SK-N-SH treated with all-trans-retinoic acid at 6 μM for 48 hours (cell line): ENCODE measurements around the gene IL20.

Experiments used
- ATAC-seq: fragments of 200-7000 bp; cut with Tn5 transposase; 3 replicates; pipeline ENCODE4 v1.9.1; 2020; ENCODE audit warnings: mild to moderate bottlenecking, moderate library complexity
- ARNTL ChIP-seq: fragments of 450-650 bp; formaldehyde crosslinking; IDR thresholded peaks from 2 replicates; pipeline ENCODE4 v1.5.0; 2020; ENCODE audit warnings: low read depth, mild to moderate bottlenecking, moderate library complexity, borderline replicate concordance
- BACH2 ChIP-seq: fragments of 250-450 bp; sonication (Bioruptor Pico); IDR thresholded peaks from 2 replicates; pipeline ENCODE4 v1.9.0; 2021; ENCODE audit warnings: mild to moderate bottlenecking, borderline replicate concordance
- CSDC2 ChIP-seq: fragments of 250-450 bp; sonication (Bioruptor Pico); IDR thresholded peaks from 2 replicates; pipeline ENCODE4 v1.5.0; 2020; ENCODE audit warnings: mild to moderate bottlenecking, moderate library complexity
- GLIS3 ChIP-seq: fragments of 250-450 bp; sonication (Bioruptor Pico); IDR thresholded peaks from 2 replicates; pipeline ENCODE4 v1.5.0; 2020; ENCODE audit warnings: mild to moderate bottlenecking, moderate library complexity
- OSR1 ChIP-seq: fragments of 250-450 bp; sonication (Bioruptor Pico); IDR thresholded peaks from 2 replicates; pipeline ENCODE4 v1.8.0; 2022; ENCODE audit warnings: moderate library complexity, mild to moderate bottlenecking, inconsistent platforms
- PPARA ChIP-seq: fragments of 250-450 bp; sonication (Bioruptor Pico); IDR thresholded peaks from 2 replicates; pipeline ENCODE4 v1.5.0; 2020; ENCODE audit warnings: mild to moderate bottlenecking, borderline replicate concordance
- RARB ChIP-seq: fragments of 250-450 bp; sonication (Bioruptor Pico); IDR thresholded peaks from 2 replicates; pipeline ENCODE4 v1.8.0; 2021; ENCODE audit warnings: mild to moderate bottlenecking, moderate library complexity
- TCF4 ChIP-seq: fragments of 250-450 bp; sonication (Bioruptor Pico); IDR thresholded peaks from 2 replicates; pipeline ENCODE4 v1.8.0; 2021; ENCODE audit warnings: mild to moderate bottlenecking, moderate library complexity, borderline replicate concordance
- TOX ChIP-seq: fragments of 250-450 bp; sonication (Bioruptor Pico); IDR thresholded peaks from 2 replicates; pipeline ENCODE4 v1.8.0; 2021; ENCODE audit warnings: mild to moderate bottlenecking, moderate library complexity, borderline replicate concordance
- ZFP3 ChIP-seq: fragments of 250-450 bp; sonication (Bioruptor Pico); IDR thresholded peaks from 2 replicates; pipeline ENCODE4 v1.5.0; 2020; ENCODE audit warnings: mild to moderate bottlenecking, moderate library complexity
- ZNF565 ChIP-seq: fragments of 450-650 bp; formaldehyde crosslinking; conservative IDR thresholded peaks from 2 replicates; pipeline ENCODE4 v1.5.0; 2020; ENCODE audit warnings: low read depth, mild to moderate bottlenecking, moderate library complexity
- ZNF70 ChIP-seq: fragments of 450-650 bp; formaldehyde crosslinking; IDR thresholded peaks from 2 replicates; pipeline ENCODE4 v1.5.0; 2020; ENCODE audit warnings: mild to moderate bottlenecking, moderate library complexity
- ZNF8 ChIP-seq: fragments of 450-650 bp; formaldehyde crosslinking; IDR thresholded peaks from 2 replicates; pipeline ENCODE4 v1.5.0; 2020; ENCODE audit warnings: mild to moderate bottlenecking, moderate library complexity
- TF ChIP-seq, protein P1 (sequence below): fragments of 250-450 bp; sonication (Bioruptor Pico); IDR thresholded peaks from 2 replicates; pipeline ENCODE4 v1.5.0; 2020; ENCODE audit warnings: mild to moderate bottlenecking, moderate library complexity
- TF ChIP-seq, protein P2 (sequence below): fragments of 250-450 bp; sonication (Bioruptor Pico); IDR thresholded peaks from 2 replicates; pipeline ENCODE4 v1.8.0; 2020; ENCODE audit warnings: mild to moderate bottlenecking, moderate library complexity, borderline replicate concordance
- TF ChIP-seq, protein P3 (sequence below): fragments of 250-450 bp; sonication (Bioruptor Pico); IDR thresholded peaks from 2 replicates; pipeline ENCODE4 v1.8.0; 2021; ENCODE audit warnings: low read depth, mild to moderate bottlenecking, moderate library complexity, borderline replicate concordance
- TF ChIP-seq, protein P4 (sequence below): fragments of 250-450 bp; sonication (Bioruptor Pico); IDR thresholded peaks from 2 replicates; pipeline ENCODE4 v1.5.1; 2021; ENCODE audit warnings: mild to moderate bottlenecking, moderate library complexity
- TF ChIP-seq, protein P5 (sequence below): fragments of 250-450 bp; sonication (Bioruptor Pico); IDR thresholded peaks from 2 replicates; pipeline ENCODE4 v1.5.1; 2020; ENCODE audit warnings: low read depth, mild to moderate bottlenecking, moderate library complexity

Gene IL20

DNA sequence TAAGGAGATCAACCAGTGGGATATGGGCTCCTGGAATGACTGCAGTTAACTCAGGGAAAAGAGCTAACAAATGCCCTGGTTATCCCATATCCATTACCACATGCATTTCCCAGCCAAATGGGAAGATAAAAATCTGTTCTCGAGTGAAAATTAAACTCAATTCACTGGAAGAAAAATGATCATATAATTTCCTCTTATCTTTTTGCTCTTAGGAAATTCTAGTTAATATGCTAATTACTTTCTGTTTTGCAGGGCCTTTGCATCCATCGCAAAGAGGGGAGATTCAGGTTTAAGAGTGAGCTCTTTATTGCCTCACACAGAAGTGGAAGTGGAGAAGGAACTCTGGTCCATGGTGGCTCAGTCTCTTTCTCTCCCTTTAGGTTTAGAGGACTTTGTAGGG is 28.0 kb downstream of the IL20 start:
- no peak for TF ChIP-seq ZNF8 (CRISPR knock-in tag)
- no peak for TF ChIP-seq TOX (CRISPR knock-in tag)
- TF ChIP-seq CSDC2 (CRISPR knock-in tag): no peak
- TF ChIP-seq TCF4 (CRISPR knock-in tag): no peak
- TF ChIP-seq, protein P1, sequence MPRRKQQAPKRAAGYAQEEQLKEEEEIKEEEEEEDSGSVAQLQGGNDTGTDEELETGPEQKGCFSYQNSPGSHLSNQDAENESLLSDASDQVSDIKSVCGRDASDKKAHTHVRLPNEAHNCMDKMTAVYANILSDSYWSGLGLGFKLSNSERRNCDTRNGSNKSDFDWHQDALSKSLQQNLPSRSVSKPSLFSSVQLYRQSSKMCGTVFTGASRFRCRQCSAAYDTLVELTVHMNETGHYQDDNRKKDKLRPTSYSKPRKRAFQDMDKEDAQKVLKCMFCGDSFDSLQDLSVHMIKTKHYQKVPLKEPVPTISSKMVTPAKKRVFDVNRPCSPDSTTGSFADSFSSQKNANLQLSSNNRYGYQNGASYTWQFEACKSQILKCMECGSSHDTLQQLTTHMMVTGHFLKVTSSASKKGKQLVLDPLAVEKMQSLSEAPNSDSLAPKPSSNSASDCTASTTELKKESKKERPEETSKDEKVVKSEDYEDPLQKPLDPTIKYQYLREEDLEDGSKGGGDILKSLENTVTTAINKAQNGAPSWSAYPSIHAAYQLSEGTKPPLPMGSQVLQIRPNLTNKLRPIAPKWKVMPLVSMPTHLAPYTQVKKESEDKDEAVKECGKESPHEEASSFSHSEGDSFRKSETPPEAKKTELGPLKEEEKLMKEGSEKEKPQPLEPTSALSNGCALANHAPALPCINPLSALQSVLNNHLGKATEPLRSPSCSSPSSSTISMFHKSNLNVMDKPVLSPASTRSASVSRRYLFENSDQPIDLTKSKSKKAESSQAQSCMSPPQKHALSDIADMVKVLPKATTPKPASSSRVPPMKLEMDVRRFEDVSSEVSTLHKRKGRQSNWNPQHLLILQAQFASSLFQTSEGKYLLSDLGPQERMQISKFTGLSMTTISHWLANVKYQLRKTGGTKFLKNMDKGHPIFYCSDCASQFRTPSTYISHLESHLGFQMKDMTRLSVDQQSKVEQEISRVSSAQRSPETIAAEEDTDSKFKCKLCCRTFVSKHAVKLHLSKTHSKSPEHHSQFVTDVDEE (CRISPR knock-in tag): no peak
- no peak for TF ChIP-seq ZFP3 (CRISPR knock-in tag)
- TF ChIP-seq BACH2 (CRISPR knock-in tag): no peak
- TF ChIP-seq, protein P2, sequence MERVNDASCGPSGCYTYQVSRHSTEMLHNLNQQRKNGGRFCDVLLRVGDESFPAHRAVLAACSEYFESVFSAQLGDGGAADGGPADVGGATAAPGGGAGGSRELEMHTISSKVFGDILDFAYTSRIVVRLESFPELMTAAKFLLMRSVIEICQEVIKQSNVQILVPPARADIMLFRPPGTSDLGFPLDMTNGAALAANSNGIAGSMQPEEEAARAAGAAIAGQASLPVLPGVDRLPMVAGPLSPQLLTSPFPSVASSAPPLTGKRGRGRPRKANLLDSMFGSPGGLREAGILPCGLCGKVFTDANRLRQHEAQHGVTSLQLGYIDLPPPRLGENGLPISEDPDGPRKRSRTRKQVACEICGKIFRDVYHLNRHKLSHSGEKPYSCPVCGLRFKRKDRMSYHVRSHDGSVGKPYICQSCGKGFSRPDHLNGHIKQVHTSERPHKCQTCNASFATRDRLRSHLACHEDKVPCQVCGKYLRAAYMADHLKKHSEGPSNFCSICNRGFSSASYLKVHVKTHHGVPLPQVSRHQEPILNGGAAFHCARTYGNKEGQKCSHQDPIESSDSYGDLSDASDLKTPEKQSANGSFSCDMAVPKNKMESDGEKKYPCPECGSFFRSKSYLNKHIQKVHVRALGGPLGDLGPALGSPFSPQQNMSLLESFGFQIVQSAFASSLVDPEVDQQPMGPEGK: no peak
- TF ChIP-seq PPARA (CRISPR knock-in tag): no peak
- no peak for ATAC-seq

DNA sequence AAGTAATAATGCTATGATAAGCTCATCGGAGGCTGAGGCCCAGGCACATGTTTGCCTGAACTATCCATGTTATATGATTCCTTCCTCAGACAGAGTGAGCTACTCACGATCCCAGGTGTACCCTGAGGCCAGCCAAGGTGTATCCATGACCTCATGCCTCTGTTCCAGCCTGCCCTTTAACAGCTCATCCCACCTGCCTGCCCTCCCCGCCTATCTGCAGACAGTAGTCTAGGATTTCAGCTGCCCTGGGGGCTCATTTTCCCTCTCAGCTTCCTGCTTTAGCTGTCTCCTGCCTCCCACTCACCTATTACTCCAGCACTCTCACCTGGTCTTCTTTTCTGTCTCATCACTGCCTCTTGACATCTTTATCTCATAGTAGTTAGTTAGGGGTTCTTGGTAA is 29.9 kb downstream of the IL20 start:
- TF ChIP-seq ARNTL (CRISPR knock-in tag) (no peak), TCF4 (CRISPR knock-in tag) (no peak), CSDC2 (CRISPR knock-in tag) (no peak), PPARA (CRISPR knock-in tag) (no peak), ZNF70 (CRISPR knock-in tag) (no peak), RARB (CRISPR knock-in tag) (no peak), GLIS3 (CRISPR knock-in tag) (no peak), ZNF565 (no peak), TOX (CRISPR knock-in tag) (no peak)
- TF ChIP-seq, protein P3, sequence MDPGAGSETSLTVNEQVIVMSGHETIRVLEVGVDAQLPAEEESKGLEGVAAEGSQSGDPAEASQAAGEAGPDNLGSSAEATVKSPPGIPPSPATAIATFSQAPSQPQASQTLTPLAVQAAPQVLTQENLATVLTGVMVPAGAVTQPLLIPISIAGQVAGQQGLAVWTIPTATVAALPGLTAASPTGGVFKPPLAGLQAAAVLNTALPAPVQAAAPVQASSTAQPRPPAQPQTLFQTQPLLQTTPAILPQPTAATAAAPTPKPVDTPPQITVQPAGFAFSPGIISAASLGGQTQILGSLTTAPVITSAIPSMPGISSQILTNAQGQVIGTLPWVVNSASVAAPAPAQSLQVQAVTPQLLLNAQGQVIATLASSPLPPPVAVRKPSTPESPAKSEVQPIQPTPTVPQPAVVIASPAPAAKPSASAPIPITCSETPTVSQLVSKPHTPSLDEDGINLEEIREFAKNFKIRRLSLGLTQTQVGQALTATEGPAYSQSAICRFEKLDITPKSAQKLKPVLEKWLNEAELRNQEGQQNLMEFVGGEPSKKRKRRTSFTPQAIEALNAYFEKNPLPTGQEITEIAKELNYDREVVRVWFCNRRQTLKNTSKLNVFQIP (CRISPR knock-in tag): no peak
- TF ChIP-seq, protein P4, sequence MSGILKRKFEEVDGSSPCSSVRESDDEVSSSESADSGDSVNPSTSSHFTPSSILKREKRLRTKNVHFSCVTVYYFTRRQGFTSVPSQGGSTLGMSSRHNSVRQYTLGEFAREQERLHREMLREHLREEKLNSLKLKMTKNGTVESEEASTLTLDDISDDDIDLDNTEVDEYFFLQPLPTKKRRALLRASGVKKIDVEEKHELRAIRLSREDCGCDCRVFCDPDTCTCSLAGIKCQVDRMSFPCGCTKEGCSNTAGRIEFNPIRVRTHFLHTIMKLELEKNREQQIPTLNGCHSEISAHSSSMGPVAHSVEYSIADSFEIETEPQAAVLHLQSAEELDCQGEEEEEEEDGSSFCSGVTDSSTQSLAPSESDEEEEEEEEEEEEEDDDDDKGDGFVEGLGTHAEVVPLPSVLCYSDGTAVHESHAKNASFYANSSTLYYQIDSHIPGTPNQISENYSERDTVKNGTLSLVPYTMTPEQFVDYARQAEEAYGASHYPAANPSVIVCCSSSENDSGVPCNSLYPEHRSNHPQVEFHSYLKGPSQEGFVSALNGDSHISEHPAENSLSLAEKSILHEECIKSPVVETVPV (CRISPR knock-in tag): no peak
- no peak for ATAC-seq

DNA sequence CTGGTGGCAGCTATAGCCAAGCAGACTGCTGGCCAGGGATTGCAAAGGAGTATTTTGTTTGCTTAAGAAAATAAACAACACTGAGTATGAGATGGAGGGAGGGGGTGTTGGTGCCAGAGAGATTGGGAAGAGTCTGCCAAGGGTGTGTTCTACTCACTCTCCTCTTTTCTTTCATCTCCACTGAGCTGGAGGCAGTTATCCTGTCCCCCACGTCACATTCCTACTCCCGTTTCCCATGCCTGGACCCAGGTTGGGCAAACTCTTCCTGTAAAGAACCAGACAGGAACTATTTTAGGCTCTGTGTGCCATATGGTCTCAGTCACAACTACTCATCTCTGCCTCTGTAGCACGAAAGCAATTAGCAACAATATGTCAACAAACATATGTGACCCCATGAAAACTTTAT is 30.4 kb downstream of the IL20 start:
- ATAC-seq: no peak
- TF ChIP-seq ZNF70 (CRISPR knock-in tag) (no peak), TOX (CRISPR knock-in tag) (no peak), GLIS3 (CRISPR knock-in tag) (no peak), OSR1 (no peak)
- TF ChIP-seq, protein P4 (CRISPR knock-in tag): no peak
- TF ChIP-seq, protein P5, sequence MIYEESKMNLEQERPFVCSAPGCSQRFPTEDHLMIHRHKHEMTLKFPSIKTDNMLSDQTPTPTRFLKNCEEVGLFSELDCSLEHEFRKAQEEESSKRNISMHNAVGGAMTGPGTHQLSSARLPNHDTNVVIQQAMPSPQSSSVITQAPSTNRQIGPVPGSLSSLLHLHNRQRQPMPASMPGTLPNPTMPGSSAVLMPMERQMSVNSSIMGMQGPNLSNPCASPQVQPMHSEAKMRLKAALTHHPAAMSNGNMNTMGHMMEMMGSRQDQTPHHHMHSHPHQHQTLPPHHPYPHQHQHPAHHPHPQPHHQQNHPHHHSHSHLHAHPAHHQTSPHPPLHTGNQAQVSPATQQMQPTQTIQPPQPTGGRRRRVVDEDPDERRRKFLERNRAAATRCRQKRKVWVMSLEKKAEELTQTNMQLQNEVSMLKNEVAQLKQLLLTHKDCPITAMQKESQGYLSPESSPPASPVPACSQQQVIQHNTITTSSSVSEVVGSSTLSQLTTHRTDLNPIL: no peak
